Measurements from ENCODE around the gene CCL13. TPM values are rescaled to one million over a fixed set of nuclear protein-coding genes. Genes with fewer than 3 reads are reported as not detected.

Gene CCL13
- total and polyA plus RNA-seq, 10 of the 15 experiments (the other 5 are each of a cell fraction or from before 2014, with no cell fraction given) = not detected

GRCh38 chr17:34384822-34385605 is 28.7 kb downstream of the CCL13 start:
- FAIRE-seq = peak; percentile 61

More at GRCh38 chr17:34384822-34385605, 28.7 kb downstream of the CCL13 start:
- ChIA-PET CTCF (interaction anchor here (1.2 to 3.5 kb wide), 8 partner anchors 8 to 213 kb away, joined by 3 to 40 read pairs (median 6); partner anchors contain the start of gene CCL1), RAD21 (ENCODE audit: unreplicated experiment) (interaction anchor here (0.6 to 1.9 kb wide), 3 partner anchors 14 to 23 kb away, joined by 3 to 6 read pairs (median 4); partner anchors contain the start of gene CCL1), POLR2A (no interaction called here), SMC1A (ENCODE audit: uncharacterized antibody, unreplicated experiment) (interaction anchor here (1.3 to 3.6 kb wide), 6 partner anchors 8 to 24 kb away, joined by 5 to 20 read pairs (median 6); no protein-coding TSS in a partner anchor)
- Histone ChIP-seq H3K9ac (ENCODE audit: control insufficient read depth, insufficient read depth, low read length) (no peak overlapping the region), H3K36me3 (ENCODE audit: control insufficient read depth in 2 of 2, insufficient read depth in 2 of 2, low read length in 1 of 2) (no peaks in the 10 kb centered on the region), H2AFZ (ENCODE audit: control insufficient read depth, low read depth, low read length) (no peak overlapping the region), H3K9me3 (replicated peaks; ENCODE audit: control insufficient read depth, insufficient read depth, low read length) (no peaks in the 10 kb centered on the region; the same call in 2 of the 3 replicates), H3K4me3 (no peak overlapping the region), H3K27me3 (replicated peaks in 1 of 2; ENCODE audit: control insufficient read depth in 2 of 2, insufficient read depth in 2 of 2, low read length in 1 of 2) (no peaks in the 10 kb centered on the region), H3K27ac (ENCODE audit: control insufficient read depth, insufficient read depth) (no peak overlapping the region), H3K4me1 (ENCODE audit: control insufficient read depth, insufficient read depth, low read length) (peaks cover 16% of the 10 kb centered on the region), H3K79me2 (ENCODE audit: control insufficient read depth, insufficient read depth, low read length) (no peaks in the 10 kb centered on the region), H3K4me2 (ENCODE audit: control insufficient read depth, insufficient read depth) (no peak overlapping the region), H4K20me1 (ENCODE audit: control insufficient read depth, insufficient read depth) (no peaks in the 10 kb centered on the region; the same call in 1 of the 2 replicates)
- TF ChIP-seq ATF7 (IDR thresholded peaks at IDR 0.05; ENCODE audit: low read depth) (no peak), SUPT20H (IDR thresholded peaks at IDR 0.05; ENCODE audit: borderline replicate concordance, control insufficient read depth, low read depth, low read length) (no peak), E4F1 (IDR thresholded peaks at IDR 0.05; ENCODE audit: borderline replicate concordance, partially characterized antibody) (no peak), CHD2 (IDR thresholded peaks at IDR 0.05; ENCODE audit: borderline replicate concordance, low read depth, low read length) (no peak), NFYB (IDR thresholded peaks at IDR 0.05; ENCODE audit: insufficient read depth, low read depth, low read length) (no peak), POLR2A (IDR thresholded peaks at IDR 0.05; ENCODE audit: low read depth, low read length) (no peak), REST (IDR thresholded peaks at IDR 0.05; ENCODE audit: low read depth, low read length) (no peak)
- 45% methylated on average over 9 of the region's 9 CpGs for WGBS (ENCODE audit: insufficient coverage, insufficient replicate concordance, low lambda C conversion rate, missing lambda C conversion rate)
- no peak for ATAC-seq
- BruUV-seq (replicated peaks) = no TSS peak
- no peak for DNase-seq (ENCODE audit: low read depth, low spot score)
- in situ Hi-C loops (cut with MboI) = no loop called here
- intact Hi-C loops (cut with micrococcal nuclease; ENCODE audit: unreplicated experiment) = no loop called here

Measured in GM12878 (cell line).